HepG2 (cell line): Measurements from ENCODE around the gene TPX2. TPM values are rescaled to one million over a fixed set of nuclear protein-coding genes. Genes with fewer than 3 reads are reported as not detected.

Source experiments
- ADNP ChIP-seq: sonication (generic); formaldehyde crosslinking; IDR thresholded peaks from 2 replicates; pipeline ENCODE4 v1.4.0; 2020; ENCODE audit warnings: missing genetic modification reagents
- AFF4 ChIP-seq: sonication (generic); formaldehyde crosslinking; IDR thresholded peaks from 2 replicates; pipeline ENCODE4 v1.4.0; 2020; ENCODE audit warnings: missing genetic modification reagents
- ATF4 ChIP-seq, 2 experiments: fragments of 450-650 bp in 1 of 2; sonication (generic) in 1 of 2; formaldehyde crosslinking; IDR thresholded peaks; 2 replicates each; pipeline versions ENCODE4 v1.5.0 to v1.8.0; 2020 to 2022; ENCODE audit warnings: mild to moderate bottlenecking in 1 of 2, missing genetic modification reagents in 1 of 2
- FOXO4 ChIP-seq: sonication (generic); formaldehyde crosslinking; conservative IDR thresholded peaks from 2 replicates; pipeline ENCODE4 v1.8.1; 2023; ENCODE audit warnings: missing genetic modification reagents
- KDM3A ChIP-seq: IDR thresholded peaks from 2 replicates; pipeline ENCODE4 v1.6.1; 2018; ENCODE audit warnings: low read depth, missing compliant biosample characterization
- PRDM15 ChIP-seq: sonication (generic); formaldehyde crosslinking; IDR thresholded peaks from 2 replicates; pipeline ENCODE4 v1.4.0; 2020; ENCODE audit warnings: missing genetic modification reagents
- SAFB2 ChIP-seq: sonication (generic); formaldehyde crosslinking; IDR thresholded peaks from 2 replicates; pipeline ENCODE4 v1.5.1; 2020; ENCODE audit warnings: missing genetic modification reagents, low read depth, mild to moderate bottlenecking, borderline replicate concordance
- SRY ChIP-seq: sonication (generic); formaldehyde crosslinking; IDR thresholded peaks from 2 replicates; pipeline ENCODE4 v1.8.0; 2022; ENCODE audit warnings: mild to moderate bottlenecking, missing genetic modification reagents
- ZBTB33 ChIP-seq: sonication (generic); formaldehyde crosslinking; IDR thresholded peaks from 2 replicates; pipeline ENCODE4 v1.4.0; 2020; ENCODE audit warnings: missing genetic modification reagents
- ZKSCAN8 ChIP-seq: IDR thresholded peaks from 2 replicates; pipeline ENCODE4 v1.6.1; 2016; ENCODE audit warnings: borderline replicate concordance, missing genetic modification reagents, missing compliant biosample characterization
- ZNF160 ChIP-seq: sonication (generic); formaldehyde crosslinking; IDR thresholded peaks from 2 replicates; pipeline ENCODE4 v1.8.0; 2022; ENCODE audit warnings: mild to moderate bottlenecking, inconsistent platforms, missing genetic modification reagents
- ZNF33A ChIP-seq: sonication (generic); formaldehyde crosslinking; IDR thresholded peaks from 2 replicates; pipeline ENCODE4 v1.5.1; 2020; ENCODE audit warnings: missing genetic modification reagents, mild to moderate bottlenecking, moderate library complexity, borderline replicate concordance
- polyA plus RNA-seq, 8 experiments: library from polyadenylated mRNA; depleted of rRNA in 3 of 8; stranded (reverse) in 7 of 8; unstranded in 1 of 8; fragments of >200 nt; fragmentation: Illumina TruSeq in 4 of 8; extraction: Trizol in 4 of 8; gene quantifications; 2 replicates each; pipeline versions ENCODE4 v1.2.1 to v1.2.3, GENCODE V29; 2011 to 2016; ENCODE audit warnings: low read depth in 4 of 8, missing spikeins in 1 of 8, mixed read lengths in 1 of 8; ENCODE audit not compliant: insufficient read depth in 1 of 8
- total RNA-seq, 5 experiments: library from RNA; depleted of rRNA; stranded (reverse); fragments of >200 nt; fragmentation: Illumina TruSeq; extraction: Trizol; gene quantifications; 2 replicates each; pipeline ENCODE4 v1.2.3, GENCODE V29; 2016; ENCODE audit warnings: low read depth in 1 of 5

Gene TPX2
- total and polyA plus RNA-seq, 2 of the 13 experiments (the other 11 are each of a cell fraction or from before 2014, with no cell fraction given), result 34.3 to 124 TPM

- TF ChIP-seq ZKSCAN8 (peak; percentile 98), ZBTB33 (CRISPR knock-in tag) (peak; percentile 92), FOXO4 (CRISPR knock-in tag) (0 out of 2 replicates have a peak, but pooled peaks have one; percentile 89), SRY (CRISPR knock-in tag) (peak; percentile 79), SAFB2 (peak; percentile 93), ZNF160 (CRISPR knock-in tag) (peak; percentile 81; the same call in 1 of the 2 replicates), ATF4 (CRISPR knock-in tag; IDR thresholded peaks at IDR 0.05) (peak in 1 of 2 experiments; percentile 98; a peak in 2 of 4 replicates), ZNF33A (CRISPR knock-in tag) (peak; percentile 22; the same call in 1 of the 2 replicates), AFF4 (CRISPR knock-in tag) (peak; percentile 99), KDM3A (peak; percentile 95; the same call in 1 of the 2 replicates), PRDM15 (0 out of 2 replicates have a peak, but pooled peaks have one; percentile 4), ADNP (CRISPR knock-in tag) (0 out of 2 replicates have a peak, but pooled peaks have one; percentile 14)
Measured at GRCh38 chr20:31695849-31696804, 43.0 kb upstream of the TPX2 start (continued).
